ENCODE data around the gene PRKCA. TPM values are rescaled to one million over a fixed set of nuclear protein-coding genes. Genes with fewer than 3 reads are reported as not detected.
"Not testable (repeated sequence)": the region's sequence is repeated elsewhere in the genome, so short reads cannot be mapped to it uniquely, and the experiment has no call there.

PRKCA gene
- total and polyA plus RNA-seq, 4 donors, result 3.0 to 14.1 (median 5.4) TPM

GRCh38 chr17:66324381-66325004 lies 22.1 kb downstream of the PRKCA start:
- not testable (repeated sequence) for H3K27ac ChIP-seq (ENCODE audit: low read depth in 1 of 2, low read length in 2 of 2); DNase-seq (ENCODE audit: low spot score); H3K36me3 ChIP-seq (ENCODE audit: control insufficient read depth in 4 of 4, insufficient read depth in 3 of 4, low read depth in 1 of 4, low read length in 3 of 4); H3K4me3 ChIP-seq (ENCODE audit: low read depth in 1 of 3, low read length in 3 of 3); H3K9me3 ChIP-seq (ENCODE audit: control insufficient read depth in 4 of 4, low read length in 3 of 4); H3K9ac ChIP-seq (ENCODE audit: low read depth in 1 of 2, low read length in 2 of 2); H3K27me3 ChIP-seq (ENCODE audit: control insufficient read depth in 4 of 4, insufficient read depth in 4 of 4, low read length in 3 of 4)
- H3K4me1 ChIP-seq (ENCODE audit: control insufficient read depth in 4 of 4, insufficient read depth in 4 of 4, low read length in 3 of 4), result peaks cover 0 to 11% (median 3%) of the 10 kb centered on the region in 4 donors
- 29% methylated on average over 3 of the region's 3 CpGs for WGBS
- TF ChIP-seq HNF4A (conservative IDR thresholded peaks at IDR 0.05) (peak; percentile 31 to 77), JUND (IDR thresholded peaks at IDR 0.05) (peak in 1 of 2 donors; percentile 64), YY1 (IDR thresholded peaks at IDR 0.05) (peak; percentile 27), ZBTB33 (IDR thresholded peaks at IDR 0.05) (peak; percentile 36), RAD21 (IDR thresholded peaks at IDR 0.05) (peak in 1 of 2 donors; percentile 22), RXRA (IDR thresholded peaks at IDR 0.05) (peak in 1 of 2 donors; percentile 57)

GRCh38 chr17:66326476-66327047 lies 24.1 kb downstream of the PRKCA start:
- 96% methylated on average over 2 of the region's 2 CpGs for whole genome bisulfite sequencing
- no peaks in the 10 kb centered on the region for H3K27me3 ChIP-seq (ENCODE audit: control insufficient read depth in 4 of 4, insufficient read depth in 4 of 4, low read length in 3 of 4)
- no peak overlapping the region for H3K9ac ChIP-seq (ENCODE audit: low read depth in 1 of 2, low read length in 2 of 2)
- no peaks in the 10 kb centered on the region for H3K36me3 ChIP-seq (ENCODE audit: control insufficient read depth in 4 of 4, insufficient read depth in 3 of 4, low read depth in 1 of 4, low read length in 3 of 4)
- H3K4me1 ChIP-seq (ENCODE audit: control insufficient read depth in 4 of 4, insufficient read depth in 4 of 4, low read length in 3 of 4), result peaks cover 0 to 11% (median 3%) of the 10 kb centered on the region in 4 donors
- no peak overlapping the region for H3K4me3 ChIP-seq (ENCODE audit: low read depth in 1 of 3, low read length in 3 of 3)
- H3K27ac ChIP-seq (ENCODE audit: low read depth in 1 of 2, low read length in 2 of 2), result no peak overlapping the region
- peaks cover 0 to 3% (median 1%) of the 10 kb centered on the region in 4 donors for H3K9me3 ChIP-seq (ENCODE audit: control insufficient read depth in 4 of 4, low read length in 3 of 4)
- no peak for DNase-seq (ENCODE audit: low spot score)
- no peak for TF ChIP-seq MAX (IDR thresholded peaks at IDR 0.05)
- no peak for TF ChIP-seq RXRA (IDR thresholded peaks at IDR 0.05)
- TF ChIP-seq HNF4G (IDR thresholded peaks at IDR 0.05), result no peak
- no peak for TF ChIP-seq CTCF (IDR thresholded peaks at IDR 0.05; ENCODE audit: low read depth, low read length, missing input control)
- no peak for TF ChIP-seq REST (IDR thresholded peaks at IDR 0.05)
- TF ChIP-seq SP1 (IDR thresholded peaks at IDR 0.05), result no peak
- no peak for TF ChIP-seq TAF1 (conservative IDR thresholded peaks at IDR 0.05)
- no peak for TF ChIP-seq ZBTB33 (IDR thresholded peaks at IDR 0.05)
- no peak for TF ChIP-seq YY1 (IDR thresholded peaks at IDR 0.05)
- no peak for TF ChIP-seq EGR1 (IDR thresholded peaks at IDR 0.05; ENCODE audit: low read depth in 2 of 2)
- TF ChIP-seq FOXA2 (IDR thresholded peaks at IDR 0.05), result no peak
- no peak for TF ChIP-seq NR2F2 (IDR thresholded peaks at IDR 0.05)

Measured in liver (tissue), 9 donors.